Activated T-cell treated with anti-CD3 and anti-CD28 coated beads for 48 hours (primary cell): ENCODE measurements around the gene UPB1.

Experiments
- DNase-seq: peaks from one replicate; pipeline ENCODE4 v3.0.0-alpha.2; 2020; ENCODE audit warnings: low read depth

The UPB1 gene

DNA sequence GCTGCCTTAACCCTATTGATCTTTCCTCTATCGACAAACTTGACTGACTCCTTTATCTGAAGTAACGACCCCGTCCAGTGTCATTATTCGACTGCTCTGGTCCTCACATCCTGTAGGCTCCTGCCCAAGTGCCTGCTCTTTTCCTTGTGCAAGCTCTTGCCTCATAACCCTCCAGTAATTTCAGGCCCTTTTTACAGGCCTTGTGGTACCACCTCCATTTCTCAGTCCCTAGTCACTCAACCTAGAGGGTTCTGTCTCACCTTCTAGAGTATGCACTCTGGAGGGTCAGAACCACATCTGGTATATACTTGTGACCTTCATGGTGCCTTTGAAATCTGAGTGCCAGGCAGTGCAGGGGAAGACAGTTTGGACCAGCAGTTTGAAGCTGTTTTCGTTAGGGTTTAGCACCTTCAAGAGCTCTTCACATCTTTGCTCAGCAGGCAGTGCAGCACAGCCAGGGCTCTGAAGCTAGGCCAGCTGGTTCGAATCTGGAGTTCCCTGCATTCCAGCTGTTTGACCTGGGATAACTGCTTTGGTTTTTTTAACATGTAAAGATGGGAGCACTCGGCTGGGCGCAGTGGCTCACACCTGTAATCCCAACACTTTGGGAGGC, 71.9 kb downstream of the UPB1 start:
- DNase-seq, result no peak

DNA sequence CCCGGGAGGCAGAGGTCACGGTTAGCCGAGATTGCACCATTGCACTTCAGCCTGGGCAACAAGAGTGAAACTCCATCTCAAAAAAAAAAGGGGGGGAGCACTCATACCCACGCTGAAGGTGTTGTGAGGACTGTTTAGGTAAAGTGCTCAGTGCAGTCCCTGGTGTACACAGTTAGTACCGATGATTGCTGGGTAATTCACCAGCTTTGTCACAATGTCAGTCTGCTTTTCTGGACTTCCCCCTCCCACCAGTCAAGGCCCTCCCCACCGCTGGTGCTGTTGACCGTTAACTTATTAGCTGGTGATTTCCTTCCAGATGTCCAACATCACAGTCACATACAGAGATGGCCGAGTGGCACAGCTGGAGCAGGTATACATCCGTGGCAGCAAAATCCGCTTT, 72.5 kb downstream of the UPB1 start:
- no peak for DNase-seq

DNA sequence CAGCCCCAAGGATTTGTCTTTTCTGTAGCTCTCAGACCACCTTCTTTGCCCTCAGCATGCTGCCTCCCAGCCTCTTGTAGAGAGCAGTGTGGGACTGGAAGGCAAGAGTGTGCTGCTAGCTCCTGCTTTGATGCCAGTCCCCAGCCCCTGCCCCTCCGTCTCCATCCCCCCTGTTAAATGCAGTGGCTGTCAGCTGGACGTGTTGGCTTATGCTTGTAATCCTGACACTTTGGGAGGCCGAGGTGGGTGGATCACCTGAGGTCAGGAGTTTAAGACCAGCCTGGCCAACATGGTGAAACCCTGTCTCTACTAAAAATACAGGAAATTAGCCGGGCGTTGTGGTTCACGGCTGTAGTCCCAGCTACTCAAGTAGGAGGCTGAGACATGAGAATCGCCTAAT, 76.1 kb downstream of the UPB1 start:
- no peak for DNase-seq

DNA sequence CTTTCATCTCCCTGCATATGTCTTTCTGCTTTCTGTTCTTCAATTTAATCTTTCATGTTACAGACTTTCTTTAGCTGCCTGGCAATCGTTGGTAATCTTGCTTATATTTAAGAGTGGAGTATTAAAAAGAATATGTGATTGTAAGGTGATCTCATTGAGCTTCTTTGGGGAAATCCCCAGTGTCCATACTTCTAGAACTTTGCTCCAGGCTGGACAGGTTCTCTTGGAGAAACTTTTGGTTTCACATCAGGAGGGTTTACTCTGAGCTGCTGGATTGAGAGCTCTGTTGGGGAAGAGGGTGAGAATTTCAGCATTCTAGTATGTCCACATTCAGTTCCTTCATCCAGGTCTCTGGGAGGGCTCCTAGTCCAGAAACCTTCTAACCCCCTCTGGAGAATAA, 81.6 kb downstream of the UPB1 start:
- DNase-seq, result no peak
